ENCODE data around the gene SVIL.
"Not testable (repeated sequence)": the region's sequence is repeated elsewhere in the genome, so short reads cannot be mapped to it uniquely, and the experiment has no call there.

The SVIL gene

DNA sequence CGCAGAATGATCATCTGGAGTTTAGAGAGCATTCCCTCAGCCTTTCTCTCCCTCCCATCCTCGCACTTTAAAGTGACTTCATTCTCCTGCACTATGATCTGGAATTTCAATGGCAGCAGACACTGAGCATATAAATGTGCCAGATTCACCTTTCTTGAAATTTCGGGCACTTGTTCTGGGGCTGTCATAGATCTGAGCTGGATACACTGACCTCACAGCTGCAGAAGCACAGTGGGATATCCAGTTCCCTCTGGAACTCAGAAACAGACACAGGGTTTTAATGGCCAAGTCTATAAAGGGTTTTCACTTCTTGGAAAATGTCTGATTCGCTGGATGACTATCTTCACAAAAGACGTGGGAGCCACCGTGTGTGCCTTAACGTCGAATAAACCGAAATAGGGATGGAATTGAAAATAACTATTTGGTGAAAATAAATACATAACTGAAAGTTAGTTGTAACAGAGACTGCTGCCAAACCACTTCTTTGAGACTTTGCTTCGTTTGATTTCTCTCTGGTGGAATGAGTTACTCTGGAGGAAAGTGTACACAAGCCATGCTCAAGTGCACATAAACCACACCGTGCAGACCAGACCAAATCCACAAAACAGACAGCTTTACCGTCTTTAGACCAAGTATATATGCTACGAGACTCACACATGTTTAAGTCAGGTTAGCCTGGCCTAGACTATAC is 126.1 kb downstream of the SVIL start:
- Histone ChIP-seq H3K4me2 (ENCODE audit: low read length) (no peak overlapping the region), H3K4me3 (ENCODE audit: low read depth, low read length, poor library complexity, severe bottlenecking) (no peak overlapping the region), H3K27ac (ENCODE audit: low read depth, low read length, poor library complexity, severe bottlenecking) (no peak overlapping the region), H3K27me3 (ENCODE audit: insufficient read depth, low read length) (no peaks in the 10 kb centered on the region), H3F3A (ENCODE audit: insufficient read depth, low read length) (no peaks in the 10 kb centered on the region), H3K9me3 (ENCODE audit: low read length) (no peaks in the 10 kb centered on the region), H4K20me1 (ENCODE audit: insufficient read depth, low read length) (no peaks in the 10 kb centered on the region), H3K9ac (ENCODE audit: low read length) (no peak overlapping the region), H3K4me1 (ENCODE audit: insufficient read depth, low read length, severe bottlenecking) (no peaks in the 10 kb centered on the region), H3K79me2 (ENCODE audit: insufficient read depth, low read length) (no peaks in the 10 kb centered on the region), H3K36me3 (ENCODE audit: insufficient read depth, low read length) (no peaks in the 10 kb centered on the region), H2AFZ (ENCODE audit: low read length) (no peak overlapping the region), H3K9me2 (ENCODE audit: low read depth, low read length) (no peaks in the 10 kb centered on the region)
- TF ChIP-seq, protein P1, sequence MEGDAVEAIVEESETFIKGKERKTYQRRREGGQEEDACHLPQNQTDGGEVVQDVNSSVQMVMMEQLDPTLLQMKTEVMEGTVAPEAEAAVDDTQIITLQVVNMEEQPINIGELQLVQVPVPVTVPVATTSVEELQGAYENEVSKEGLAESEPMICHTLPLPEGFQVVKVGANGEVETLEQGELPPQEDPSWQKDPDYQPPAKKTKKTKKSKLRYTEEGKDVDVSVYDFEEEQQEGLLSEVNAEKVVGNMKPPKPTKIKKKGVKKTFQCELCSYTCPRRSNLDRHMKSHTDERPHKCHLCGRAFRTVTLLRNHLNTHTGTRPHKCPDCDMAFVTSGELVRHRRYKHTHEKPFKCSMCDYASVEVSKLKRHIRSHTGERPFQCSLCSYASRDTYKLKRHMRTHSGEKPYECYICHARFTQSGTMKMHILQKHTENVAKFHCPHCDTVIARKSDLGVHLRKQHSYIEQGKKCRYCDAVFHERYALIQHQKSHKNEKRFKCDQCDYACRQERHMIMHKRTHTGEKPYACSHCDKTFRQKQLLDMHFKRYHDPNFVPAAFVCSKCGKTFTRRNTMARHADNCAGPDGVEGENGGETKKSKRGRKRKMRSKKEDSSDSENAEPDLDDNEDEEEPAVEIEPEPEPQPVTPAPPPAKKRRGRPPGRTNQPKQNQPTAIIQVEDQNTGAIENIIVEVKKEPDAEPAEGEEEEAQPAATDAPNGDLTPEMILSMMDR (IDR thresholded peaks at IDR 0.05; ENCODE audit: low read length), result no peak
- TF ChIP-seq EZH2 (IDR thresholded peaks at IDR 0.05; ENCODE audit: borderline replicate concordance, low read length), result no peak

DNA sequence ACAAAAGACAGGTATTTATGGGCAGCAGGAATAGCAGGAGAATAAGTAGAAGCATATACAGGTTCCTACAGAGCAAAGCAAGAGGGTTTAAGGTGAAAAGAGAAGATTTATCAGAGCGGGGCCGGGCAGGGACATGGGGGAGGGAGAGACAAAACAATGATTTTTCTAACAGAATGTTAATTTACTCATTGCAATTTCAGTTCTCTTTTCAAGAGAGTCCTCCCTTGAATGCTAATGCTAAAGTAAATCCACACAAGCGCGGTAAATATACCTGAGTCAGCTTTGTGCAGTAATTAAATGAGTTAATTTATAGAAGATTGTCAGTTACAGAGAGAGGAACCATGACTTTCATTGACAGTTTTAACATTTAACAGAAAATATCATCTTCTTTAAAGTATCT is 127.0 kb downstream of the SVIL start:
- H3K9me2 ChIP-seq (ENCODE audit: low read depth, low read length); H3F3A ChIP-seq (ENCODE audit: insufficient read depth, low read length); H2AFZ ChIP-seq (ENCODE audit: low read length); H3K9me3 ChIP-seq (ENCODE audit: low read length); H3K79me2 ChIP-seq (ENCODE audit: insufficient read depth, low read length); H3K27ac ChIP-seq (ENCODE audit: low read depth, low read length, poor library complexity, severe bottlenecking); H3K9ac ChIP-seq (ENCODE audit: low read length); H4K20me1 ChIP-seq (ENCODE audit: insufficient read depth, low read length); H3K27me3 ChIP-seq (ENCODE audit: insufficient read depth, low read length); H3K4me1 ChIP-seq (ENCODE audit: insufficient read depth, low read length, severe bottlenecking); H3K4me2 ChIP-seq (ENCODE audit: low read length); H3K4me3 ChIP-seq (ENCODE audit: low read depth, low read length, poor library complexity, severe bottlenecking); H3K36me3 ChIP-seq (ENCODE audit: insufficient read depth, low read length): not testable (repeated sequence)

DNA sequence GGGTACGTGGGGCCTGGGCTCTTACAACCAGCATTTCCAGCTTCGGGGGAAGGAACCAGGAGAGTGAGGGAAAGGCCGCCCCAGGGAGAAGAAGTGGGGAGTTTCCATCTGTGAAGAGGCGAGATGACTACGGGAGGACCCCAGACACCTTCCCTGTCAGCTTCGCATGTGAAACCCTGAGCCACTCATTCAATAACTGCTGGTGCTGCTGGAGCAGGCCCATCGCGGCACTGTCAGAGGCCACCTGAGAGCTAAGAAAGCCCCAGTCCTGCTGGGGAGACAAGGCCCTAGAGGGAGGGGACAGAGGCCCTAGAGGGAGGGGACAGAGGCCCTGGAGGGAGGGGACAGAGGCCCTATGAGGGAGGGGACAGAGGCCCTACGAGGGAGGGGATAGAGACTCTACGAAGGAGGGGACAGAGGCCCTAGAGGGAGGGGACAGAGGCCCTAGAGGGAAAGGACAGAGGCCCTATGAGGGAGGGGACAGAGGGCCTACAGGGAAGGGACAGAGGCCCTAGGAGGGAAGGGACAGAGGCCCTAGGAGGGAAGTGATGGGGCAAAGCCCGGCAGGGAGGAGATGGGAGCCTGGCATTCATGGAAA is 128.3 kb downstream of the SVIL start:
- H3K4me3 ChIP-seq (ENCODE audit: low read depth, low read length, poor library complexity, severe bottlenecking); H3K9me3 ChIP-seq (ENCODE audit: low read length); H3F3A ChIP-seq (ENCODE audit: insufficient read depth, low read length); H3K9ac ChIP-seq (ENCODE audit: low read length); H3K79me2 ChIP-seq (ENCODE audit: insufficient read depth, low read length); H3K4me2 ChIP-seq (ENCODE audit: low read length); H2AFZ ChIP-seq (ENCODE audit: low read length); H3K9me2 ChIP-seq (ENCODE audit: low read depth, low read length); H4K20me1 ChIP-seq (ENCODE audit: insufficient read depth, low read length); H3K4me1 ChIP-seq (ENCODE audit: insufficient read depth, low read length, severe bottlenecking); H3K36me3 ChIP-seq (ENCODE audit: insufficient read depth, low read length); H3K27ac ChIP-seq (ENCODE audit: low read depth, low read length, poor library complexity, severe bottlenecking); H3K27me3 ChIP-seq (ENCODE audit: insufficient read depth, low read length): not testable (repeated sequence)

DNA sequence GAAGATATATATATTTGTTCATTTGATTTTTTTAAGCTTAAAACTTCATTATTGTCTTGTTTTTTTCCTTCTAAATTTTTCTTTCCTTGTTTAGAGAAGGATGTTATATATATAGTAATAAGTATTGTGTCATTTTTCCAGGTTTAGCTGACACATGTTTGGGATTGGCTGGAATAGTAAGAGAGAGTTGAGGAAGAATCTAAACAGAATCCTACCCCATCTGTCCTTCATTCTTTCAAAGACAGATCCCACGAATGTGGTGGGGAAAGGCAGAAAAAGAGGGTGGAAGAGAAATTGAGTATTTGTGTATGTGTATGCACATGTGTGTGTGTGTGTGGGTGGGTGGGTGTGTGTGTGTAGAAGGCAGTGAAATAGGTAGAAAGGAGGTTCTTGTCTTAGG is 132.4 kb downstream of the SVIL start:
- Histone ChIP-seq H3K36me3 (ENCODE audit: insufficient read depth, low read length) (no peaks in the 10 kb centered on the region), H3F3A (ENCODE audit: insufficient read depth, low read length) (no peaks in the 10 kb centered on the region), H2AFZ (ENCODE audit: low read length) (no peak overlapping the region), H3K4me1 (ENCODE audit: insufficient read depth, low read length, severe bottlenecking) (no peaks in the 10 kb centered on the region), H3K9me2 (ENCODE audit: low read depth, low read length) (no peaks in the 10 kb centered on the region), H3K79me2 (ENCODE audit: insufficient read depth, low read length) (no peaks in the 10 kb centered on the region), H3K9me3 (ENCODE audit: low read length) (no peaks in the 10 kb centered on the region), H3K27ac (ENCODE audit: low read depth, low read length, poor library complexity, severe bottlenecking) (no peak overlapping the region), H4K20me1 (ENCODE audit: insufficient read depth, low read length) (no peaks in the 10 kb centered on the region), H3K4me3 (ENCODE audit: low read depth, low read length, poor library complexity, severe bottlenecking) (no peak overlapping the region), H3K9ac (ENCODE audit: low read length) (no peak overlapping the region), H3K4me2 (ENCODE audit: low read length) (no peak overlapping the region), H3K27me3 (ENCODE audit: insufficient read depth, low read length) (no peaks in the 10 kb centered on the region)
- TF ChIP-seq, protein P1 (IDR thresholded peaks at IDR 0.05; ENCODE audit: low read length), result no peak
- no peak for TF ChIP-seq EZH2 (IDR thresholded peaks at IDR 0.05; ENCODE audit: borderline replicate concordance, low read length)

All from OCI-LY1 (cell line).